Measurements from ENCODE around the gene DNAL1. TPM values are rescaled to one million over a fixed set of nuclear protein-coding genes. Genes with fewer than 3 reads are reported as not detected.

DNAL1 gene
- total and polyA plus RNA-seq, 9 of the 15 experiments (the other 6 are each of a cell fraction or from before 2014, with no cell fraction given), result 1.6 to 11.7 (median 4.8) TPM

- Histone ChIP-seq H3K27me3 (ENCODE audit: control insufficient read depth in 2 of 2, insufficient read depth in 2 of 2, low read length in 2 of 2) (no peaks in the 10 kb centered on the region), H3K79me2 (ENCODE audit: control insufficient read depth, insufficient read depth, low read length) (peaks cover 23% of the 10 kb centered on the region), H3K27ac (ENCODE audit: extremely low read depth, low read depth, low read length) (peak within 1 kb of the TSS; percentile 85), H3K36me3 (ENCODE audit: control insufficient read depth, insufficient read depth, low read length) (peaks cover 37% of the 10 kb centered on the region; the same call in 2 of the 3 replicates), H3K4me3 (peak within 1 kb of the TSS; percentile 69), H3K4me2 (ENCODE audit: insufficient read depth, low read length) (peak within 1 kb of the TSS; percentile 95), H3K9ac (ENCODE audit: insufficient read depth in 1 of 2, low read depth in 2 of 2, low read length in 2 of 2) (peak within 1 kb of the TSS; percentile 81 to 94), H2AFZ (ENCODE audit: low read depth, low read length) (peak within 1 kb of the TSS; percentile 92), H3K9me3 (replicated peaks; ENCODE audit: control insufficient read depth, insufficient read depth, low read depth, low read length) (no peaks in the 10 kb centered on the region), H3K9me1 (ENCODE audit: control insufficient read depth, insufficient read depth, low read length) (no peaks in the 10 kb centered on the region), H4K20me1 (replicated peaks; ENCODE audit: control insufficient read depth, insufficient read depth, low read length) (no peaks in the 10 kb centered on the region; the same call in 1 of the 2 replicates), H3K4me1 (replicated peaks in 1 of 2; ENCODE audit: control insufficient read depth in 2 of 2, insufficient read depth in 2 of 2, low read length in 2 of 2) (peaks cover 11 to 39% of the 10 kb centered on the region in 2 experiments; a peak in 4 of 5 replicates)
- ChIA-PET POLR2A (interaction anchor here (1.1 kb wide), 1 partner anchor 103 kb away, joined by 3 read pairs; no protein-coding TSS in a partner anchor), CTCF (ENCODE audit: low intra/inter-chr PET ratio) (interaction anchor here (0.6 kb wide), 1 partner anchor 14 kb away, joined by 3 read pairs; no protein-coding TSS in a partner anchor)
- ATAC-seq (peak; percentile 88), FAIRE-seq (no peak), DNase-seq (ENCODE audit: extremely low read depth in 1 of 4, low spot score in 3 of 4) (peak; percentile 87 to 92 (median 88))
- no TSS peak for BruUV-seq (replicated peaks)
- intact Hi-C loops (cut with micrococcal nuclease), result loop anchor here (2.0 kb wide), 1 partner anchor 69 kb away; the partner anchor contains the start of gene DNAL1
- in situ Hi-C loops (cut with MboI), result no loop called here
- under 1% methylated on average over 26 of the region's 113 CpGs for WGBS (ENCODE audit: insufficient coverage, low coverage, missing lambda C conversion rate)
- TF ChIP-seq GTF2B (IDR thresholded peaks at IDR 0.05; ENCODE audit: extremely low read depth, insufficient read length) (no peak), BDP1 (IDR thresholded peaks at IDR 0.05; ENCODE audit: insufficient read depth, insufficient read length) (no peak), ZBTB26 (CRISPR knock-in tag; IDR thresholded peaks at IDR 0.05) (no peak), VEZF1 (CRISPR knock-in tag; IDR thresholded peaks at IDR 0.05) (peak; percentile 67), XRCC5 (IDR thresholded peaks at IDR 0.05; ENCODE audit: low read depth, low read length) (no peak), SNRNP70 (optimal IDR thresholded peaks at IDR 0.05; ENCODE audit: low read depth, low read length) (no peak), E2F6 (IDR thresholded peaks at IDR 0.05; ENCODE audit: borderline replicate concordance in 1 of 2, extremely low read depth in 1 of 2, insufficient read depth in 1 of 2, insufficient read length in 1 of 2, low read depth in 1 of 2, low read length in 1 of 2, poor library complexity in 1 of 2, severe bottlenecking in 1 of 2) (peak; percentile 84 to 87), HMG20A (CRISPR knock-in tag; conservative IDR thresholded peaks at IDR 0.05) (no peak), CBX3 (IDR thresholded peaks at IDR 0.05; ENCODE audit: borderline replicate concordance in 1 of 2, low read length in 2 of 2) (no peak), ZNF518B (CRISPR knock-in tag; IDR thresholded peaks at IDR 0.05) (no peak), SRSF7 (optimal IDR thresholded peaks at IDR 0.05; ENCODE audit: low read depth, low read length) (no peak)
These were observed 69.2 kb downstream of the DNAL1 start, which contains the start of gene PNMA1 for GRCh38 chr14:73713803-73714655. PNMA1 (minus strand) TSS chr14:73714384; CDS start chr14:73713639, 745 bp downstream.

All from K562 (cell line).